Measurements from ENCODE around the gene SYNRG.
A peak's percentile ranks its signal among the peaks of the same experiment; 100 is the strongest.

The SYNRG gene

GRCh38 chr17:37478187-37478586 is 131.0 kb downstream of the SYNRG start:
- peak; percentile 95 for DNase-seq (ENCODE audit: low read depth)
- TF ChIP-seq, protein P1, sequence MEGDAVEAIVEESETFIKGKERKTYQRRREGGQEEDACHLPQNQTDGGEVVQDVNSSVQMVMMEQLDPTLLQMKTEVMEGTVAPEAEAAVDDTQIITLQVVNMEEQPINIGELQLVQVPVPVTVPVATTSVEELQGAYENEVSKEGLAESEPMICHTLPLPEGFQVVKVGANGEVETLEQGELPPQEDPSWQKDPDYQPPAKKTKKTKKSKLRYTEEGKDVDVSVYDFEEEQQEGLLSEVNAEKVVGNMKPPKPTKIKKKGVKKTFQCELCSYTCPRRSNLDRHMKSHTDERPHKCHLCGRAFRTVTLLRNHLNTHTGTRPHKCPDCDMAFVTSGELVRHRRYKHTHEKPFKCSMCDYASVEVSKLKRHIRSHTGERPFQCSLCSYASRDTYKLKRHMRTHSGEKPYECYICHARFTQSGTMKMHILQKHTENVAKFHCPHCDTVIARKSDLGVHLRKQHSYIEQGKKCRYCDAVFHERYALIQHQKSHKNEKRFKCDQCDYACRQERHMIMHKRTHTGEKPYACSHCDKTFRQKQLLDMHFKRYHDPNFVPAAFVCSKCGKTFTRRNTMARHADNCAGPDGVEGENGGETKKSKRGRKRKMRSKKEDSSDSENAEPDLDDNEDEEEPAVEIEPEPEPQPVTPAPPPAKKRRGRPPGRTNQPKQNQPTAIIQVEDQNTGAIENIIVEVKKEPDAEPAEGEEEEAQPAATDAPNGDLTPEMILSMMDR (conservative IDR thresholded peaks at IDR 0.05; ENCODE audit: low read length) = no peak
- no peak overlapping the region for H3K4me3 ChIP-seq (ENCODE audit: low read length)

GRCh38 chr17:37476431-37477120 is 132.6 kb downstream of the SYNRG start:
- H3K4me3 ChIP-seq (ENCODE audit: low read length) = no peak overlapping the region
- peak; percentile 82 for DNase-seq (ENCODE audit: low read depth)
- TF ChIP-seq, protein P1 (conservative IDR thresholded peaks at IDR 0.05; ENCODE audit: low read length) = no peak

GRCh38 chr17:37475731-37476420 is 133.3 kb downstream of the SYNRG start:
- TF ChIP-seq, protein P1 (conservative IDR thresholded peaks at IDR 0.05; ENCODE audit: low read length) = no peak
- no peak overlapping the region for H3K4me3 ChIP-seq (ENCODE audit: low read length)
- DNase-seq (ENCODE audit: low read depth) = peak; percentile 21

DNA sequence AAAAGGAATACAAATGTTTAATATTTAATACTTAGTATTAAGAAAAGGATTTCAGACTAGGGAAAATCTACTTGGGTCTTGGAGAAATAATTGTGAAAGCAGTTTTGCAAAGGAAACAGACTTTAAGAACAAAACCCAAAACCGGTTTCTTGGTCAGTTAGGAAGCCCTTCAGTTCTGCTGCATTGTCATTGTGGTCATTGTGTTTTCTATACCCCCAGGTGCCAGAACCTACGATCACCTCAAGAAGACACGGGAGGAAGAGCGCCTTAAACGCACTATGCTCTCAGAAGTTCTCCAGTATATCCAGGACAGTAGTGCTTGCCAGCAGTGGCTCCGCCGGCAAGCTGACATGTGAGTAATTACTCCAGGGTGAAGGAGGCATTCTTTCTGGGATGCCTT is 139.0 kb downstream of the SYNRG start:
- TF ChIP-seq, protein P1 (conservative IDR thresholded peaks at IDR 0.05; ENCODE audit: low read length) = no peak
- H3K4me3 ChIP-seq (ENCODE audit: low read length) = no peak overlapping the region
- DNase-seq (ENCODE audit: low read depth) = no peak

DNA sequence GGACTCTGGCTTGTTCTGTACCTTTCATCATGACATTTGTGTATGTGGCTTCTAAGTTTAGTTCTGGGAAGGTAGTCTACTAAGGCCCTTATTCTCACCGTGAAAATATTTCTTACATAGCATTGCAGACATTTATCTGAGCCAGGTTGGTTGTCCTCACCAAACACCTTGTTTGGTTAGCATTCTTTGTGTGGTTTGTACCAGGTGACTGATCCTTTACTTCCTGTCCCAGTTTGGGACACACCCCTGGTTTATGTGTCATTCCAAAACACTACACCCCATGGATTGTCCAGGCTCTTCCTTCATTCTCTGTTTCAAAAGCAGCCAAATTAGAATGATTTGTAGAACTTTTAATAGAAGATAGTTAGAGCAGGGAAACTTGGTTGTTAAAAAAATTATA is 142.7 kb downstream of the SYNRG start:
- H3K4me3 ChIP-seq (ENCODE audit: low read length) = no peak overlapping the region
- TF ChIP-seq, protein P1 (conservative IDR thresholded peaks at IDR 0.05; ENCODE audit: low read length) = no peak
- DNase-seq (ENCODE audit: low read depth) = no peak

DNA sequence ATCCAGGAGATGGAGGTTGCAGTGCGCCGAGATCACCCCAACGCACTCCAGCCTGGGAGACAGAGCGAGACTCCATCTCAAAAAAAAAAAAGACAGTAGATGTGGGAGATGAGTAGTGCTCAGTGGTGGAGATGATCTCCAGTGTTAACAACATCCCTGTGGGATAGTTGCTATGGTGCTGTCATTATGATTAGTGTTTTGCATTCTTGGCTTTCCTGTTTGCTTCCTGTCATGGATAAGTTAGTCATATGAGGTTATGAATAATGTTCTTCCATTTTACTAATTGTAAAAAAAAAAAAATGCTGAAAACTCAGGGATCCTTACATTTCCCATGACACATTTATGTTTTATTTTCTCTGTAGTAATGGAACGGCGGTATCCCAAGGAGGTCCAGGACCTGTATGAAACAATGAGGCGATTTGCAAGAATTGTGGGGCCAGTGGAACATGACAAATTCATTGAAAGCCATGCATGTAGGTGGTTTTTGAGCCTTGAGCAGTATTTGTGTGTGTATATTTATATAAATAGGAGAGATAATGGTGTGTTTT is 144.1 kb downstream of the SYNRG start:
- TF ChIP-seq, protein P1 (conservative IDR thresholded peaks at IDR 0.05; ENCODE audit: low read length) = no peak
- H3K4me3 ChIP-seq (ENCODE audit: low read length) = no peak overlapping the region
- DNase-seq (ENCODE audit: low read depth) = peak; percentile 53

All from AG10803 (cell line).